HG02678 (cell line): ENCODE results near the gene NAA35.
"Not testable (repeated sequence)": the region's sequence is repeated elsewhere in the genome, so short reads cannot be mapped to it uniquely, and the experiment has no call there.

ENCODE experiments used
- ATAC-seq: cut with Tn5 transposase; IDR thresholded peaks from one replicate; pipeline ENCODE4 v1.9.1; 2021; ENCODE audit warnings: mild to moderate bottlenecking, moderate library complexity; ENCODE audit not compliant: unreplicated experiment

NAA35 gene

GRCh38 chr9:85943757-85944430 is 2.9 kb downstream of the NAA35 start:
- ATAC-seq: no peak

- ATAC-seq: no peak
These were observed 3.7 kb downstream of the NAA35 start for GRCh38 chr9:85944672-85945071.

GRCh38 chr9:85949586-85950335 is 8.8 kb downstream of the NAA35 start:
- ATAC-seq: no peak

GRCh38 chr9:85959955-85960354 is 19.0 kb downstream of the NAA35 start:
- ATAC-seq: no peak

GRCh38 chr9:85960688-85961093 is 19.7 kb downstream of the NAA35 start:
- ATAC-seq: no peak

GRCh38 chr9:85964526-85964925 is 23.6 kb downstream of the NAA35 start:
- no peak for ATAC-seq

- no peak for ATAC-seq
These were observed 24.0 kb downstream of the NAA35 start for GRCh38 chr9:85964949-85965348.

GRCh38 chr9:85969727-85970126 is 28.8 kb downstream of the NAA35 start:
- no peak for ATAC-seq

- no peak for ATAC-seq
These were observed 30.8 kb downstream of the NAA35 start for GRCh38 chr9:85971731-85972130.

- no peak for ATAC-seq
These were observed 32.3 kb downstream of the NAA35 start for GRCh38 chr9:85973238-85973637.

GRCh38 chr9:85974055-85974547 is 33.2 kb downstream of the NAA35 start:
- ATAC-seq: not testable (repeated sequence)

- no peak for ATAC-seq
These were observed 37.5 kb downstream of the NAA35 start for GRCh38 chr9:85978496-85978895.

- no peak for ATAC-seq
These were observed 40.4 kb downstream of the NAA35 start for GRCh38 chr9:85981369-85981768.

GRCh38 chr9:85984457-85984856 is 43.5 kb downstream of the NAA35 start:
- no peak for ATAC-seq

- no peak for ATAC-seq
These were observed 46.3 kb downstream of the NAA35 start for GRCh38 chr9:85987236-85987635.

GRCh38 chr9:85994191-85994590 is 53.2 kb downstream of the NAA35 start:
- ATAC-seq: no peak

- ATAC-seq: no peak
These were observed 54.2 kb downstream of the NAA35 start for GRCh38 chr9:85995097-85995496.

GRCh38 chr9:85995599-85995998 is 54.7 kb downstream of the NAA35 start:
- ATAC-seq: no peak

GRCh38 chr9:86005253-86005775 is 64.4 kb downstream of the NAA35 start:
- ATAC-seq: no peak

- ATAC-seq: no peak
These were observed 68.2 kb downstream of the NAA35 start for GRCh38 chr9:86009133-86009532.

GRCh38 chr9:86020731-86021130 is 79.8 kb downstream of the NAA35 start:
- ATAC-seq: no peak

- ATAC-seq: no peak
These were observed 80.2 kb downstream of the NAA35 start for GRCh38 chr9:86021166-86021565.
